RWPE1 (cell line): ENCODE measurements around the gene GFY.

Experiments used
- CTCF ChIA-PET: fragments of 350-600 bp; sonication (Branson Sonifier 250); formaldehyde crosslinking; extraction: SDS; loops from one replicate; lab custom pipeline; 2021; lab: Yijun Ruan, JAX
- POLR2A ChIA-PET: fragments of 400-600 bp; formaldehyde crosslinking; extraction: SDS; loops from one replicate; lab custom pipeline; 2020; ENCODE audit warnings: antibody characterized with exemption; ENCODE audit not compliant: low non-redundant PET; lab: Yijun Ruan, JAX
- DNase-seq: peaks from one replicate; pipeline ENCODE4 v3.0.0; 2012; ENCODE audit warnings: low spot score
- H3K27ac ChIP-seq: fragments of 450-650 bp; 2 replicates; pipeline ENCODE4 v1.5.1; 2017
- CTCF ChIP-seq: fragments of 450-650 bp; conservative IDR thresholded peaks from 2 replicates; pipeline ENCODE4 v1.5.1; 2017; ENCODE audit warnings: low read depth, mild to moderate bottlenecking

GFY gene

GRCh38 chr19:49474542-49474924 lies 49.3 kb downstream of the GFY start:
- no peak for DNase-seq
- H3K27ac ChIP-seq: peak overlapping the region; percentile 80
- ChIA-PET CTCF (no interaction called here), POLR2A (no interaction called here)
- TF ChIP-seq CTCF: no peak

- peak overlapping the region; percentile 46 for H3K27ac ChIP-seq
- POLR2A ChIA-PET: no interaction called here
- TF ChIP-seq CTCF: no peak
- DNase-seq: no peak
- CTCF ChIA-PET: interaction anchor here (0.6 kb wide), 2 partner anchors 93 to 100 kb away, joined by 3 read pairs; no protein-coding TSS in a partner anchor
Measured at GRCh38 chr19:49475191-49475917, 50.2 kb downstream of the GFY start.

GRCh38 chr19:49475995-49476880 lies 51.0 kb downstream of the GFY start:
- peak overlapping the region; percentile 46 for H3K27ac ChIP-seq
- no peak for DNase-seq
- peak; percentile 25; the same call in 1 of the 2 replicates for TF ChIP-seq CTCF
- CTCF ChIA-PET: no interaction called here
- POLR2A ChIA-PET: no interaction called here
